ENCODE measurements around the gene SLC24A1.

SLC24A1 gene

GRCh38 chr15:65618560-65619109 lies 3.1 kb upstream of the SLC24A1 start:
- DNase-seq (ENCODE audit: low read depth): no peak

- DNase-seq (ENCODE audit: low read depth): no peak
Observed at GRCh38 chr15:65619626-65620290, 2.0 kb upstream of the SLC24A1 start.

GRCh38 chr15:65620833-65621232 lies 905 bp upstream of the SLC24A1 start:
- DNase-seq (ENCODE audit: low read depth): no peak

GRCh38 chr15:65623103-65623502 lies 1.4 kb downstream of the SLC24A1 start:
- DNase-seq (ENCODE audit: low read depth): no peak

GRCh38 chr15:65626856-65627255 lies 5.1 kb downstream of the SLC24A1 start:
- DNase-seq (ENCODE audit: low read depth): no peak

- DNase-seq (ENCODE audit: low read depth): no peak
Observed at GRCh38 chr15:65629548-65629947, 7.8 kb downstream of the SLC24A1 start.

- no peak for DNase-seq (ENCODE audit: low read depth)
Observed at GRCh38 chr15:65630760-65631159, 9.0 kb downstream of the SLC24A1 start.

- DNase-seq (ENCODE audit: low read depth): no peak
Observed at GRCh38 chr15:65631503-65631902, 9.8 kb downstream of the SLC24A1 start.

- DNase-seq (ENCODE audit: low read depth): no peak
Observed at GRCh38 chr15:65632780-65633375, 11.1 kb downstream of the SLC24A1 start.

GRCh38 chr15:65633752-65634151 lies 12.0 kb downstream of the SLC24A1 start:
- DNase-seq (ENCODE audit: low read depth): no peak

- DNase-seq (ENCODE audit: low read depth): no peak
Observed at GRCh38 chr15:65634356-65634755, 12.6 kb downstream of the SLC24A1 start.

GRCh38 chr15:65638109-65638508 lies 16.4 kb downstream of the SLC24A1 start:
- DNase-seq (ENCODE audit: low read depth): no peak

GRCh38 chr15:65638681-65639089 lies 16.9 kb downstream of the SLC24A1 start:
- peak; percentile 45 for DNase-seq (ENCODE audit: low read depth)

- DNase-seq (ENCODE audit: low read depth): no peak
Observed at GRCh38 chr15:65639509-65639908, 17.8 kb downstream of the SLC24A1 start.

- DNase-seq (ENCODE audit: low read depth): no peak
Observed at GRCh38 chr15:65641768-65642475, 20.2 kb downstream of the SLC24A1 start.

- DNase-seq (ENCODE audit: low read depth): no peak
Observed at GRCh38 chr15:65642594-65642993, 20.9 kb downstream of the SLC24A1 start.

GRCh38 chr15:65644282-65644681 lies 22.5 kb downstream of the SLC24A1 start:
- no peak for DNase-seq (ENCODE audit: low read depth)

- DNase-seq (ENCODE audit: low read depth): no peak
Observed at GRCh38 chr15:65645392-65645791, 23.7 kb downstream of the SLC24A1 start.

- DNase-seq (ENCODE audit: low read depth): peak; percentile 20
Observed at GRCh38 chr15:65646486-65646885, 24.7 kb downstream of the SLC24A1 start.

GRCh38 chr15:65650312-65651041 lies 28.7 kb downstream of the SLC24A1 start:
- DNase-seq (ENCODE audit: low read depth): no peak

GRCh38 chr15:65651042-65651322 lies 29.2 kb downstream of the SLC24A1 start:
- DNase-seq (ENCODE audit: low read depth): no peak
